Fibroblast of villous mesenchyme (primary cell): ENCODE results near the gene COL4A2. TPM values are rescaled to one million over a fixed set of nuclear protein-coding genes. Genes with fewer than 3 reads are reported as not detected.

Experiments
- DNase-seq: peaks from one replicate; pipeline ENCODE4 v3.0.0-alpha.2; 2010; ENCODE audit warnings: low read depth
- H3K4me3 ChIP-seq: 2 replicates; pipeline ENCODE4 v1.5.1; 2011; ENCODE audit warnings: low read depth, mild to moderate bottlenecking, low read length
- total RNA-seq: library from RNA; depleted of rRNA; stranded (reverse); fragments of >200 nt; gene quantifications from 2 replicates; pipeline ENCODE4 v1.2.3, GENCODE V29; 2012
- TF ChIP-seq, protein P1 (sequence below): IDR thresholded peaks from 2 replicates; pipeline ENCODE4 v1.5.1; 2012; ENCODE audit warnings: low read depth, mild to moderate bottlenecking, low read length; ENCODE audit not compliant: insufficient read depth

COL4A2 gene
- total RNA-seq, 1 donor: 756 TPM

DNA sequence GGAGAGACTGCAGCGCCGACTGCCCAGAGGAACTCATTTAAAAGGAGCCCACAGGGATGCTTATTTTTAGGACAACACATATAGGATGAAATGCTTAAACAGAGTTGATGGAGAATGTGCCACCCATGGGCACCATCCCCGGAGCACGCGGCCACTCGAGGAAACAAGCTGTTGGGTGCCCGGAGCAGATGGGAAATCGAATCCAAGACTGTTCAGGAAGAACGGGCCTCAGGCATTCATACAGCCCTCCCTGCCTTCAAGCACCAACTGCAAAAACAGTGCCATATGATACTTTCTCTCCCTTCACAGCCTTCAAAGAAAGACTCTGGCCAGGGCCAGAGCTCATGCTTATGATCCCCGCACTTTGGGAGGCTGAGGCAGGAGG is 214.2 kb downstream of the COL4A2 start:
- DNase-seq: no peak
- H3K4me3 ChIP-seq: no peak overlapping the region
- TF ChIP-seq, protein P1, sequence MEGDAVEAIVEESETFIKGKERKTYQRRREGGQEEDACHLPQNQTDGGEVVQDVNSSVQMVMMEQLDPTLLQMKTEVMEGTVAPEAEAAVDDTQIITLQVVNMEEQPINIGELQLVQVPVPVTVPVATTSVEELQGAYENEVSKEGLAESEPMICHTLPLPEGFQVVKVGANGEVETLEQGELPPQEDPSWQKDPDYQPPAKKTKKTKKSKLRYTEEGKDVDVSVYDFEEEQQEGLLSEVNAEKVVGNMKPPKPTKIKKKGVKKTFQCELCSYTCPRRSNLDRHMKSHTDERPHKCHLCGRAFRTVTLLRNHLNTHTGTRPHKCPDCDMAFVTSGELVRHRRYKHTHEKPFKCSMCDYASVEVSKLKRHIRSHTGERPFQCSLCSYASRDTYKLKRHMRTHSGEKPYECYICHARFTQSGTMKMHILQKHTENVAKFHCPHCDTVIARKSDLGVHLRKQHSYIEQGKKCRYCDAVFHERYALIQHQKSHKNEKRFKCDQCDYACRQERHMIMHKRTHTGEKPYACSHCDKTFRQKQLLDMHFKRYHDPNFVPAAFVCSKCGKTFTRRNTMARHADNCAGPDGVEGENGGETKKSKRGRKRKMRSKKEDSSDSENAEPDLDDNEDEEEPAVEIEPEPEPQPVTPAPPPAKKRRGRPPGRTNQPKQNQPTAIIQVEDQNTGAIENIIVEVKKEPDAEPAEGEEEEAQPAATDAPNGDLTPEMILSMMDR: no peak

- no peak overlapping the region for H3K4me3 ChIP-seq
- TF ChIP-seq, protein P1: no peak
- DNase-seq: peak; percentile 89
Measured at GRCh38 chr13:110521946-110522345, 214.9 kb downstream of the COL4A2 start.

- no peak overlapping the region for H3K4me3 ChIP-seq
- TF ChIP-seq, protein P1: no peak
- DNase-seq: no peak
Measured at GRCh38 chr13:110522721-110523120, 215.6 kb downstream of the COL4A2 start.

DNA sequence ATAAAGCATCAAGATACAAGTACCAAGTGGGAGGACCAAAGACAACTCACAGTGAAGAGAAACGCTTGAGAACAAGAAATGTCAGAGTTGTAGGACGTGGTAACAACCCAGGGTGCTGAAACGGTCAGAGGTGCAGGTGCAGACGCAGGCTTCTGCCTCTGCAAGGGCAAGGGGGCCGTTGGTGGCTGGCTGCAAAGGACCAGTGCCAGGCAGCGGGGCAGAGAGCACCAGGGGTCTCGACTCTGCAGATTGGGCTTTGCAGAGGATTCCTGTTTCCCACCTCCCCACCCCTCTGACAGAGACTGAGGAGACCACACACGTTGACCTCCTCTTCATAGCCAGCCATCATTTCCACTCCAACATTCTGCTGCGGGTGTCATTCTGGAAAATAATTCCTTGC is 216.1 kb downstream of the COL4A2 start:
- no peak for DNase-seq
- no peak overlapping the region for H3K4me3 ChIP-seq
- TF ChIP-seq, protein P1: no peak

DNA sequence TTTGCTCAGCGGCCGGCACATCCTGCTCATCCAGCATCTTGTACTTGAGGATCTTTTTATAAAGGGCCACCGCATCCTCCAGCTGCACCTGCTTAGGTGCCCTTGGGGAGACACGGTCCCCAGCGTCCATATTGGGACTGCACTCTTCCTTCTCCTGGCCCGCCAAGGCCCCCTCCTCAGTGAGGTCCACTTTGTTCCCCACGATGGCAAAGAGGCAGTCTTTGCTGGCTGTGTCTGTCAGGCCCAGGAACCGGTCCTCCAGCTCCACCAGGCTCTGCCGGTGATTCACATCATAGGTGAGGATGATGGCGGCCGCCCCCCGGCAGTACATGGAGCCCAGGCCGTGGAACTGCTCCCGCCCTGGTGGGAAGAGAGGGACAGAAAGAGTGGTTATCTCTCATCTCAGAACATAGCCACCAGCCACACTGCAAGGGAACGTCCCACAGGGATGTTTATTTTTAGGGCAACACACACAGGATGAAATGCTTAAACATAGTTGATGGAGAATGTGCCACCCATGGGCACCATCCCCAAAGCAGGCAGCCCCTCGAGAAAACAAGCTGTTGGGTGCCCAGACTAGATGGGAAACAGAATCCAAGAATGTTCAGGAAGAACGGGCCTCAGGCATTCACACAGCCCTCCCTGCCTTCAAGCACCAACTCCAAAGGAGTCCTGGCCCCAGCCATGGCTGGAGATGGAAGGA is 216.9 kb downstream of the COL4A2 start:
- no peak overlapping the region for H3K4me3 ChIP-seq

GRCh38 chr13:110524541-110525257 is 217.6 kb downstream of the COL4A2 start:
- peak; percentile 26 for DNase-seq
- no peak overlapping the region for H3K4me3 ChIP-seq
- TF ChIP-seq, protein P1: no peak

More for the DNA sequence above, 216.9 kb downstream of the COL4A2 start:
- TF ChIP-seq, protein P1: no peak
- no peak for DNase-seq
